Cardiac fibroblast (primary cell): ENCODE measurements around the gene ARHGEF5.

Source experiments
- DNase-seq, 2 donors: peaks; one replicate each; pipeline versions ENCODE4 v3.0.0 to v3.0.0-alpha.2; 2010; ENCODE audit warnings: low read depth in 2 of 2
- H3K4me3 ChIP-seq, 2 donors: replicated peaks in 1 of 2; 1 replicate in 1 of 2; 2 replicates in 1 of 2; pipeline ENCODE4 v1.5.1; 2011; ENCODE audit warnings: low read depth in 2 of 2, low read length in 2 of 2, mild to moderate bottlenecking in 2 of 2, moderate library complexity in 1 of 2
- TF ChIP-seq, protein P1 (sequence below): IDR thresholded peaks from one replicate; pipeline ENCODE4 v1.5.1; 2011; ENCODE audit warnings: low read depth, mild to moderate bottlenecking, low read length, inconsistent platforms

ARHGEF5 gene

DNA sequence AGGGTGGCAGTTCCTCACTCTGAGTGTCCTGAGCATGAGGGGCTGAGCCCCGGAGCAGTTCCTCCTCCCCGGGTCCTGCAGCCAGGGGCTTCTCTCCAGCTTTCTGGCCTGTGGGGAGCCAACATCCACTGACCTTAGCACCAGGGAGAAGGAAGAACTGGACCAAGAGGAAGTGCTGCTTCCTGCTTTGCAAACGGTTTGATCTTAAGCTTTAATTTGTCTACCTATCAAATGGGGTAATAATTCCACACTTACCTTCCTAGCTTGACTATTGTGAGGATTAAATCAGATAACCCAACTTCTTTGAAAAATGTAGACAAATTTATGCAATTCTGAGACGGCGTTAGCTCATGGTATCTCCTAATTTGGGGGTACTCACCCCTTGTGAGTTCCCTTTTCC lies 46.3 kb downstream of the ARHGEF5 start:
- no peak overlapping the region for H3K4me3 ChIP-seq
- no peak for DNase-seq
- TF ChIP-seq, protein P1, sequence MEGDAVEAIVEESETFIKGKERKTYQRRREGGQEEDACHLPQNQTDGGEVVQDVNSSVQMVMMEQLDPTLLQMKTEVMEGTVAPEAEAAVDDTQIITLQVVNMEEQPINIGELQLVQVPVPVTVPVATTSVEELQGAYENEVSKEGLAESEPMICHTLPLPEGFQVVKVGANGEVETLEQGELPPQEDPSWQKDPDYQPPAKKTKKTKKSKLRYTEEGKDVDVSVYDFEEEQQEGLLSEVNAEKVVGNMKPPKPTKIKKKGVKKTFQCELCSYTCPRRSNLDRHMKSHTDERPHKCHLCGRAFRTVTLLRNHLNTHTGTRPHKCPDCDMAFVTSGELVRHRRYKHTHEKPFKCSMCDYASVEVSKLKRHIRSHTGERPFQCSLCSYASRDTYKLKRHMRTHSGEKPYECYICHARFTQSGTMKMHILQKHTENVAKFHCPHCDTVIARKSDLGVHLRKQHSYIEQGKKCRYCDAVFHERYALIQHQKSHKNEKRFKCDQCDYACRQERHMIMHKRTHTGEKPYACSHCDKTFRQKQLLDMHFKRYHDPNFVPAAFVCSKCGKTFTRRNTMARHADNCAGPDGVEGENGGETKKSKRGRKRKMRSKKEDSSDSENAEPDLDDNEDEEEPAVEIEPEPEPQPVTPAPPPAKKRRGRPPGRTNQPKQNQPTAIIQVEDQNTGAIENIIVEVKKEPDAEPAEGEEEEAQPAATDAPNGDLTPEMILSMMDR = no peak

- TF ChIP-seq, protein P1 = no peak
- H3K4me3 ChIP-seq = no peak overlapping the region
- no peak for DNase-seq
Observed at GRCh38 chr7:144403102-144403501, 47.9 kb downstream of the ARHGEF5 start.

DNA sequence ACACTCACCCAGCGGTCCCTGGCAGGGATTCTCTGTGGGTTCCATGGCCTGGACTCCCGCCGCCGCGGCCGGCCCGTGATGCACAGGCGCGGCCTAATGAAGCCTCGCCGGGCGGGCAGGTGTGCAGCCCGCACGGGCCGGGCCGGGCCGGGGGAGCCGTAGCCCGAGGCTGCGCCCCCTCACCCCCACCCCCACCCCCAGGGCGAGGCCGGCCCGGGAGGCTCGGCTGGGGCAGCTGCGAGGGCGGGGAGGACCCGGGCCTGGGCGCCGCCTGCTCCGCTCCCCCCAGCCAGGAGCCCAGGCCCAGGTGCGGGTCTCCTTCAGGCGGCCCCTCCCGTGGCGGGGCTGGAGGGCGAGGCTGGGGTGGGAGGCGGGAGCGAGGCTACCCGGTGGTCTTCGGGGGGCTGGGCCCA lies 48.5 kb downstream of the ARHGEF5 start, which contains the start of gene NOBOX:
TSS of gene NOBOX (minus strand) at position 45 of the 413 bp plus-strand sequence.
- TF ChIP-seq, protein P1 = no peak
- DNase-seq = no peak
- H3K4me3 ChIP-seq = no peak within 1 kb of the TSS

DNA sequence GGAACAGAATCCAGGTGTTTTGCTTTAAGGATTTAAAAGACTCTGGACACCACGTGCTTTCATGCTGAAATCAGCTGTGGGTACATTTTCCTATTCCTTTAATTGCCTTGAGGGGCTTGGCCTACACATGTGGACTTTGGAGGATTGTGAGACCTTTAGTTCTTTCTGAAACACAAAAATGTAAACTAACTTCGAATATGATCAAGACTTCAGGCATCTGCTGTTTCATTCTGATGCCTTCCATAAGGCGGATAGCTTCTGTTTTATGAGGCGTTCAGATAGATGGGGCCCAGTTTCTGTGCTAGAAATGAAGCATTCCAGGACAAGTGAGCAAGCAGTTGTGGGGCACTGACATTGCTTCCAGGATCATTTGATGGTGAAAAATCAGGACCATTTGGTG lies 49.7 kb downstream of the ARHGEF5 start:
- DNase-seq = no peak
- no peak overlapping the region for H3K4me3 ChIP-seq
- TF ChIP-seq, protein P1 = no peak

DNA sequence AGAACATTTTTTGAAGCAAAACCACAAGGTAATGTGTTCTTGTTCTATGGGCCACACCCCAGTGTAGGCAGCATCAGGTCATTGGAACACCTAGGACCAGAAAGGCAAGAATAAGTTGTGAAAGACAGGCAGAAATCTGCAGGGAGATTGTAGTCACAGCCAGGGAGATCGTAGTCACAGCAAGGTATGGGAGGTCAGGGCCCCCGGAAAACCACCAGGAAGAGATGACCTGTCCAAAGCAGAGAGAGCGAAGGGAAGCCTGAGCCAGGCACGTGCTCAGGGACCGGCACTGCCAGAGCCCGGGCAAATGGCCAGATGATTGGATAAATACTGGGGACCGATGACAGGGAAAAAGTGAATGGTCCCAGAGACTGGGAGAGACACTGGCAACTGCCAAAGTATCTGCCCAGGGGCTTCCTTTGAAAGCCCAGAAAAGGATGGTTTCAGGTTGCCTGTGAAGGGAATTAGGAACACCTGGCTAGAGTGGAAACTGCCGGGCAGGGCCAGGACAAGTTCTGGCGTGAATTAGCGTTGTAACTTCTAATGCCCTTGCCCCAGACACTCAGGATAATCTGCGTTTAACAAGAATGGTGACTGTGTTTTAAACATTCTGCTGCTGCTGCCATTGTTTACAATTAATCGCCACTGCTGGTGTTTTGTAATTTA lies 52.2 kb downstream of the ARHGEF5 start:
- DNase-seq = no peak
- H3K4me3 ChIP-seq = no peak overlapping the region
- TF ChIP-seq, protein P1 = no peak

- TF ChIP-seq, protein P1 = no peak
Observed at GRCh38 chr7:144408121-144408520, 52.9 kb downstream of the ARHGEF5 start.

DNA sequence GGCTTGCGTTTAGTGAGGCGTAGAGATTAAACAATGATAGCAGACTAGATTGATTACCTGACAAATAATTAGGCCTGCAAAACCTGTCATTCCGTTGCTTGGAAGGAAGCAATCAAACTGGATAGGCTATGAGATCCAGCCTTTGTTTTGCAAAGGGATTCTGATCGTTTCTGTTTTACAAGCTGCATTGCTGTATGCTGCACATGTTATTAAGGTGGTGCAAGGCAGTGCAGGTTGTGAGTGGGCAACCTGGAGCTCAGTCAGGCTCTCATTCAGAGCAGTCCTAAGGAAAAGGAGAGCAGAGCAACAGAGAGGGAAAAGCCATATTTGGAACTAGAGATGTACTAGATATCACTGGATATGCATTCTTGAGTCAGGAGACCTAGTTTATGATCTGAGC lies 55.2 kb downstream of the ARHGEF5 start:
- no peak for DNase-seq
- H3K4me3 ChIP-seq = no peak overlapping the region
- TF ChIP-seq, protein P1 = no peak

More at GRCh38 chr7:144408121-144408520, 52.9 kb downstream of the ARHGEF5 start:
- H3K4me3 ChIP-seq = no peak overlapping the region
- DNase-seq = no peak
